Esophagus squamous epithelium (tissue), 4 donors: ENCODE measurements around the gene CCM2L.

Source experiments
- POLR2A ChIP-seq, 4 donors: fragments of 450-650 bp; IDR thresholded peaks; one replicate each; pipeline ENCODE4 v1.6.1; 2017; ENCODE audit warnings: antibody characterized with exemption in 4 of 4, mild to moderate bottlenecking in 4 of 4, moderate library complexity in 3 of 4
- TF ChIP-seq, protein P1 (sequence below), 6 experiments: fragments of 450-650 bp in 4 of 6; fragments of 200-600 bp in 2 of 6; sonication (generic) in 2 of 6; IDR thresholded peaks; one replicate each; pipeline ENCODE4 v1.5.1; 2016 to 2019; ENCODE audit warnings: antibody characterized with exemption in 6 of 6, mild to moderate bottlenecking in 4 of 6, moderate library complexity in 4 of 6

DNA sequence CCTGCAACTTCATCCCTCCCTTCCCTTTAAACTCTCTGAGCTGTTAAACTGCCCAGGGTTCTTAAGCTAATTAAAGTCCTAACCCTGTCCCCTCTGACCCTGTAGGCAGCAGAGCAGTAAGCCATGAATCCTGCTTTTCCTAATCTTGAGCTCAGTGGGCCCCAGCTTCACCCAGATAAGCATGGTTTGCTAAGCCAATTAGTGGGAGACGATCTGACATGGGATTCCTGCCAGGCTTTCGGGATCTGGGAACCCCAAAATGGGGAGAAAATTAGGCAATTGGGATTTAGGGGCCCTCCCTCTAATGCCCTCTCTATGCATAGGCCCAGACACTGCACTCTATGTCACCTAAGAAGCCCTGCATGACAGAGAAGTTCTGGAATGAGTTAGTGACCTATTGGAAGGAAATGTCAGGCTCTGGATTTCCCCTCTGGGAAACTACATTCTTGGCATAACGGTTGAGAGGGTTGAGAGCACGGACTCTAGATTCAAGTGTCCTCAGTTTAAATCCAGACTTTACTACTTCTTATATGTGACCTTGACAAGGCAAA lies 37.7 kb upstream of the CCM2L start:
- no peak for TF ChIP-seq POLR2A (IDR thresholded peaks at IDR 0.05)
- TF ChIP-seq, protein P1, sequence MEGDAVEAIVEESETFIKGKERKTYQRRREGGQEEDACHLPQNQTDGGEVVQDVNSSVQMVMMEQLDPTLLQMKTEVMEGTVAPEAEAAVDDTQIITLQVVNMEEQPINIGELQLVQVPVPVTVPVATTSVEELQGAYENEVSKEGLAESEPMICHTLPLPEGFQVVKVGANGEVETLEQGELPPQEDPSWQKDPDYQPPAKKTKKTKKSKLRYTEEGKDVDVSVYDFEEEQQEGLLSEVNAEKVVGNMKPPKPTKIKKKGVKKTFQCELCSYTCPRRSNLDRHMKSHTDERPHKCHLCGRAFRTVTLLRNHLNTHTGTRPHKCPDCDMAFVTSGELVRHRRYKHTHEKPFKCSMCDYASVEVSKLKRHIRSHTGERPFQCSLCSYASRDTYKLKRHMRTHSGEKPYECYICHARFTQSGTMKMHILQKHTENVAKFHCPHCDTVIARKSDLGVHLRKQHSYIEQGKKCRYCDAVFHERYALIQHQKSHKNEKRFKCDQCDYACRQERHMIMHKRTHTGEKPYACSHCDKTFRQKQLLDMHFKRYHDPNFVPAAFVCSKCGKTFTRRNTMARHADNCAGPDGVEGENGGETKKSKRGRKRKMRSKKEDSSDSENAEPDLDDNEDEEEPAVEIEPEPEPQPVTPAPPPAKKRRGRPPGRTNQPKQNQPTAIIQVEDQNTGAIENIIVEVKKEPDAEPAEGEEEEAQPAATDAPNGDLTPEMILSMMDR (IDR thresholded peaks at IDR 0.05): no peak
